Neural crest cell (in vitro differentiated cells): Measurements from ENCODE around the gene HERC2. TPM values are rescaled to one million over a fixed set of nuclear protein-coding genes. Genes with fewer than 3 reads are reported as not detected.

Experiments used
- DNase-seq: peaks from one replicate; pipeline ENCODE4 v3.0.0; 2021; ENCODE audit warnings: low read depth, mixed read lengths, low spot score
- H3K27ac Mint-ChIP-seq: one replicate; pipeline ENCODE4 v1.8.0; 2021; ENCODE audit warnings: mild to moderate bottlenecking, mixed read lengths; ENCODE audit not compliant: unreplicated experiment
- H3K27me3 Mint-ChIP-seq: 2 replicates; pipeline ENCODE4 v1.8.0; 2021; ENCODE audit warnings: low read depth, mild to moderate bottlenecking, mixed read lengths
- H3K36me3 Mint-ChIP-seq: 2 replicates; pipeline ENCODE4 v1.8.0; 2021; ENCODE audit warnings: low read depth, mild to moderate bottlenecking, mixed read lengths
- H3K4me1 Mint-ChIP-seq: 2 replicates; pipeline ENCODE4 v1.8.0; 2021; ENCODE audit warnings: mixed read lengths
- H3K4me3 Mint-ChIP-seq: one replicate; pipeline ENCODE4 v1.8.0; 2021; ENCODE audit warnings: mild to moderate bottlenecking, mixed read lengths
- H3K9me3 Mint-ChIP-seq: 2 replicates; pipeline ENCODE4 v1.8.0; 2021; ENCODE audit warnings: mixed read lengths
- total RNA-seq: library from RNA; stranded (reverse); gene quantifications from 2 replicates; pipeline ENCODE4 v1.2.1, GENCODE V29; 2021
- TF ChIP-seq, protein P1 (sequence below): fragments of 200-600 bp; sonication (generic); conservative IDR thresholded peaks from 2 replicates; pipeline ENCODE4 v1.5.0; 2021; ENCODE audit warnings: antibody characterized with exemption, mild to moderate bottlenecking

Gene HERC2
- total RNA-seq, 1 donor from 2014 or later = 83.6 TPM

DNA sequence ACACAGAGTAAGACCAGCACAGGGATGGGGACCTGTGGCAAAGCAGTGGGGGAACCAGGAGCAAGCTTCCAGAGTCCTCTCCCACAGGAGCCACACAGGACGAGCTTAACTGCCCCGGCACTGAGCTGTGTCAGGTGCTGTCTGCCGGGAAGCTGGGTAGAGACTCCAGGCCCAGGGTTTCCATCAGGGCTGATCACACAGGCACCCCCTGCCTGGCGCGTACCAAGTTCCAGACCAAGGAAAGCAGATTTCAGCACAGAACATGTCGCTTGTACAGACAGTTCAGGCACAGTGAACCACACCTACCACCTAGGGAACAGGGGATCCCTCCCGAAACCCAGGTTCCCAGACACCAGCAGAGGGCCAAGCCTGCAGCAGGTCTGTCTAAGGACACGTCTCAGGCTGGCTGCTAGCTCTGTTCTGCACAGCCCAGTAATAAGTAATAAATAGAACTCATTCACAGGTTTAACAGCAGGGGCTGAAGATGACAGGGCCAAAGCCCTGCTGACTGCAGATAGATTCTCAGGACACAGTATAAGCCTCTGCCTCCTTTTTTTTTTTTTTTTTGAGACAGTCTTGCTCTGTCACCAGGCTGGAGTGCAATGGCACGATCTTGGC is 192.6 kb downstream of the HERC2 start:
- no peak overlapping the region for H3K4me3 Mint-ChIP-seq
- H3K36me3 Mint-ChIP-seq = peaks cover 14% of the 10 kb centered on the region
- no peaks in the 10 kb centered on the region for H3K9me3 Mint-ChIP-seq
- DNase-seq = no peak
- H3K27me3 Mint-ChIP-seq = no peaks in the 10 kb centered on the region
- no peak overlapping the region for H3K27ac Mint-ChIP-seq
- TF ChIP-seq, protein P1, sequence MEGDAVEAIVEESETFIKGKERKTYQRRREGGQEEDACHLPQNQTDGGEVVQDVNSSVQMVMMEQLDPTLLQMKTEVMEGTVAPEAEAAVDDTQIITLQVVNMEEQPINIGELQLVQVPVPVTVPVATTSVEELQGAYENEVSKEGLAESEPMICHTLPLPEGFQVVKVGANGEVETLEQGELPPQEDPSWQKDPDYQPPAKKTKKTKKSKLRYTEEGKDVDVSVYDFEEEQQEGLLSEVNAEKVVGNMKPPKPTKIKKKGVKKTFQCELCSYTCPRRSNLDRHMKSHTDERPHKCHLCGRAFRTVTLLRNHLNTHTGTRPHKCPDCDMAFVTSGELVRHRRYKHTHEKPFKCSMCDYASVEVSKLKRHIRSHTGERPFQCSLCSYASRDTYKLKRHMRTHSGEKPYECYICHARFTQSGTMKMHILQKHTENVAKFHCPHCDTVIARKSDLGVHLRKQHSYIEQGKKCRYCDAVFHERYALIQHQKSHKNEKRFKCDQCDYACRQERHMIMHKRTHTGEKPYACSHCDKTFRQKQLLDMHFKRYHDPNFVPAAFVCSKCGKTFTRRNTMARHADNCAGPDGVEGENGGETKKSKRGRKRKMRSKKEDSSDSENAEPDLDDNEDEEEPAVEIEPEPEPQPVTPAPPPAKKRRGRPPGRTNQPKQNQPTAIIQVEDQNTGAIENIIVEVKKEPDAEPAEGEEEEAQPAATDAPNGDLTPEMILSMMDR = no peak
- no peaks in the 10 kb centered on the region for H3K4me1 Mint-ChIP-seq

DNA sequence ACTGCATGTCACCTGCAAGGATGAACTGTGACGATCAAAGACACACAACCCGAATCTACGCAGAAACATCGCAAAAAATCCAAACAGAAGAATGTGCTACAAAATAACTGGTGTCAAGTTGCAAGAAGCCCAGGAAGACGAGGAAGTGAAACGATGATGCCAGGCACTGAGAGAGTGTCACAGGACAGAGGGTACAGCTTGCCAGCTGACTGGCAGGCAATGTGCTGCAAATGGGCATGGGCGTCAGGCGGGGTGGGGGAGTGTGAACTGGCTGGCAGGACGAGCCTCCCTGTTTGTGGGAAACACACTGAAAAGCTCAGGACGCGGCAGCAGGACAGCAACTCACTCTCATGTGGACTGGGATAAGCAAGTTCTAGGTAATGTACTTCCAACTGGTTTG is 193.9 kb downstream of the HERC2 start:
- DNase-seq = no peak
- peaks cover 14% of the 10 kb centered on the region for H3K36me3 Mint-ChIP-seq
- H3K27ac Mint-ChIP-seq = peak overlapping the region; percentile 44

DNA sequence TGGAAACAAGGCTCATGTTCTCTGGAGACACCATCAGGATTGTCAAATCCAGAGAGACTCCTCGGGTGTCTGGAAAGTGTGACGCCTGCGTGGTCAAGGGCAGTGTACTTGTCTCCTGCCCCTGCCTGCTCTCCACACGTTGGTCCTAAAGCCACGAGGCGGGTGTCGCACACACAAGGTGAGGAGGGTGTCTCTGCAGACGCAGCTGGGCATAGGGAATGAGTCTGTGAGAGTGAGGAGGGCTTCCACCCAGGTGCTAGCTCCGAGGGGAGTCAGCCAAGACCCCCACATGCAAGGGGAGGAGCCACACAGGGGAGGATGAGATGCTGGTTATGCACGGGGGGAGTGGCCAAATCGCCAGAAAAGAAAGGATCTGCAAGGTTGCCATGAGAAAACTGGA is 194.9 kb downstream of the HERC2 start:
- no peaks in the 10 kb centered on the region for H3K9me3 Mint-ChIP-seq
- TF ChIP-seq, protein P1 = no peak
- peaks cover 12% of the 10 kb centered on the region for H3K36me3 Mint-ChIP-seq
- H3K4me3 Mint-ChIP-seq = no peak overlapping the region
- DNase-seq = no peak
- H3K27ac Mint-ChIP-seq = no peak overlapping the region
- peaks cover 5% of the 10 kb centered on the region for H3K4me1 Mint-ChIP-seq
- H3K27me3 Mint-ChIP-seq = no peaks in the 10 kb centered on the region

More for the DNA sequence above, 193.9 kb downstream of the HERC2 start:
- no peak overlapping the region for H3K4me3 Mint-ChIP-seq
- H3K9me3 Mint-ChIP-seq = no peaks in the 10 kb centered on the region
- TF ChIP-seq, protein P1 = no peak
- H3K27me3 Mint-ChIP-seq = no peaks in the 10 kb centered on the region
- peaks cover 5% of the 10 kb centered on the region for H3K4me1 Mint-ChIP-seq

DNA sequence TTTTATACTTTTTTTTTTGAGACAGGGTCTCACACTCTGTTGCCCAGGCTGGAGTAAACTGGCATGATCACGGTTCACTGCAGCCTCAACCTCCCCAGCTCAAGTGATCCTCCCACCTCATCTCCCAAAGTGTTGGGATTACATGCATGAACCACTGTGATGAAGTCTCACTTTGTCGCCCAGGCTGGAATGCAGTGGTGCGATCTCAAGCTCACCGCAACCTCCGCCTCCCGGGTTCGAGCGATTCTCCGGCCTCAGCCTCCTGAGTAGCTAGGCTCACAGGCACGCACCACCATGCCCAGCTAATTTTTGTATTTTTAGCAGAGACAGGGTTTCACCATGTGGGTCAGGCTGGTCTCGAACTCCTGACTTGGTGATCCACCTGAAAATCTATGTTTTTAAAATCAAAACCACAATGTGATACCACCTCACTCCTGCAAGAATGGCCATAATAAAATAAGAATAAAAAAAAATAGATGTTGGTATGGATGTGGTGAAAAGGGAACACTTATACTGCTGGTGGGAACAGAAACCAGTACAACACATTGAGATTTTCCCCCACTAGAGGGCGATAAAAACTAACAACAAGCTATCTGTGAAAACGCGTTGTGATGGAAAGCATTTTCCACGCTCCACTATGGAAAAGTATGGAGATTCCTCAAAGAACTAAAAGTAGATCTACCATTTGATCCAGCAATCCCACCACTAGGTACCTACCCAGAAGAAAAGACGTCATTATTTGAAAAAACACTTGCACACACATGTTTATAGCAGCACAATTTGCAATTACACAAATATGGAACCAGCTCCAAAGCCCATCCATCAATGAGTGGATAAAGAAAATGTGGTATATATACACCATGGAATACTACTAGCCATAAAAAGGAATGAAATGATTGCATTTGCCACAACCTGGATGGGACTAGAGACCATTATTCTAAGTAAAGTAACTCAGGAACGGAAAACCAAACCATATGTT is 196.0 kb downstream of the HERC2 start:
- TF ChIP-seq, protein P1 = peak; percentile 73
- Mint-ChIP-seq H3K27me3 (no peaks in the 10 kb centered on the region), H3K4me3 (no peak overlapping the region), H3K4me1 (peaks cover 5% of the 10 kb centered on the region), H3K36me3 (peaks cover 9% of the 10 kb centered on the region), H3K9me3 (no peaks in the 10 kb centered on the region), H3K27ac (no peak overlapping the region)
- peak; percentile 35 for DNase-seq

DNA sequence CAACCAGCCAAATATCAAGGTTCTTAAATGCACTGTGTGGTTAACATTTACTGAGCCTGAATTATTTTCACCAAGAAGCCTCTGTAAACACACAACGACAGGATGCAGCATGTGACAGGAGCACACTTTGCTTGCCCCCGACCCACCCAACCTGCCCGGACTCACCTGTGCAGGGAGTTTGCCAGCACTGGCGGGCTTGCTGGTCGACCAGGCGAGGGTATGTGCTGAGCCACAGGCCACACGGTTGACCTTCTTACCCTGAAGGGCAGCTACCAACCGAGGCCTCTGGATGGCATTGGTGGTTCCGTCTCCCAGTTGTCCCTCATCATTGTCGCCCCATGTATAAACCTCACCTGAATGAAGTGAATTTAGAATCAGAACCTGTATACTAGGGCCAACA is 197.1 kb downstream of the HERC2 start:
- H3K4me3 Mint-ChIP-seq = no peak overlapping the region
- no peaks in the 10 kb centered on the region for H3K27me3 Mint-ChIP-seq
- H3K9me3 Mint-ChIP-seq = no peaks in the 10 kb centered on the region
- H3K27ac Mint-ChIP-seq = no peak overlapping the region
- peaks cover 9% of the 10 kb centered on the region for H3K36me3 Mint-ChIP-seq
- TF ChIP-seq, protein P1 = no peak
- DNase-seq = no peak
- H3K4me1 Mint-ChIP-seq = peaks cover 5% of the 10 kb centered on the region
